GM12878 (cell line): ENCODE data around the gene MAN2A1. TPM values are rescaled to one million over a fixed set of nuclear protein-coding genes. Genes with fewer than 3 reads are reported as not detected.

Source experiments
- ATAC-seq: fragments of 200-7000 bp; cut with Tn5 transposase; 3 replicates; pipeline ENCODE4 v1.9.1; 2020; ENCODE audit warnings: mild to moderate bottlenecking, moderate library complexity
- BruUV-seq: library from RNA; stranded (reverse); fragments of 400-500 nt; replicated peaks from 2 replicates; lab custom pipeline; 2021; lab: Mats Ljungman, UMichigan
- CTCF ChIA-PET: fragments of 300-600 bp; sonication (Branson Sonifier 250); formaldehyde crosslinking; extraction: SDS; loops from one replicate; lab custom pipeline; 2021; ENCODE audit warnings: inconsistent platforms; lab: Yijun Ruan, JAX
- POLR2A ChIA-PET: fragments of 350-600 bp; formaldehyde crosslinking; extraction: SDS; loops from one replicate; lab custom pipeline; 2021; ENCODE audit warnings: inconsistent platforms; lab: Charles Lee
- RAD21 ChIA-PET: fragments of 300-600 bp; sonication (Branson Sonifier 250); formaldehyde crosslinking; loops from one replicate; lab custom pipeline; 2023; ENCODE audit warnings: antibody characterized with exemption; ENCODE audit not compliant: unreplicated experiment; lab: Charles Lee
- SMC1A ChIA-PET: fragments of 300-600 bp; sonication (Branson Sonifier 250); formaldehyde crosslinking; loops from one replicate; lab custom pipeline; 2023; ENCODE audit not compliant: unreplicated experiment, uncharacterized antibody; lab: Charles Lee
- DNase-seq: peaks from one replicate; pipeline ENCODE4 v3.0.0-alpha.2; 2011; ENCODE audit warnings: low read depth, low spot score
- FAIRE-seq: peaks from 3 replicates; lab custom pipeline; 2011; peaks lifted over from hg19 to GRCh38; lab: Jason Lieb, UNC
- H2AFZ ChIP-seq: 2 replicates; pipeline ENCODE4 v1.6.0; 2011; ENCODE audit warnings: low read depth, low read length, control low read depth; ENCODE audit not compliant: control insufficient read depth
- H3K27ac ChIP-seq: 2 replicates; pipeline ENCODE4 v1.5.1; 2011; ENCODE audit warnings: control low read depth; ENCODE audit not compliant: control insufficient read depth, insufficient read depth
- H3K27me3 ChIP-seq, 2 experiments: replicated peaks in 1 of 2; 2 replicates each; pipeline versions ENCODE4 v1.6.0 to v1.6.1; 2011; ENCODE audit warnings: low read length in 1 of 2; ENCODE audit not compliant: control insufficient read depth in 2 of 2, insufficient read depth in 2 of 2
- H3K36me3 ChIP-seq, 2 experiments: 2 replicates each; pipeline ENCODE4 v1.5.1; 2011; ENCODE audit warnings: low read length in 1 of 2; ENCODE audit not compliant: control insufficient read depth in 2 of 2, insufficient read depth in 2 of 2
- H3K4me1 ChIP-seq: 2 replicates; pipeline ENCODE4 v1.6.1; 2011; ENCODE audit warnings: mild to moderate bottlenecking, low read length, moderate library complexity, mixed read lengths; ENCODE audit not compliant: control insufficient read depth, insufficient read depth
- H3K4me2 ChIP-seq: 2 replicates; pipeline ENCODE4 v1.6.0; 2011; ENCODE audit warnings: control low read depth; ENCODE audit not compliant: control insufficient read depth, insufficient read depth
- H3K4me3 ChIP-seq: fragments of 200-600 bp; sonication (generic); 2 replicates; pipeline ENCODE4 v1.5.1; 2016
- H3K79me2 ChIP-seq: 2 replicates; pipeline ENCODE4 v1.6.0; 2011; ENCODE audit warnings: low read length; ENCODE audit not compliant: control insufficient read depth, insufficient read depth
- H3K9ac ChIP-seq: 2 replicates; pipeline ENCODE4 v1.8.0; 2011; ENCODE audit warnings: low read length, control low read depth, mixed read lengths; ENCODE audit not compliant: control insufficient read depth, insufficient read depth
- H3K9me3 ChIP-seq: replicated peaks from 3 replicates; pipeline ENCODE4 v1.5.1; 2011; ENCODE audit warnings: mild to moderate bottlenecking, low read length; ENCODE audit not compliant: control insufficient read depth, insufficient read depth
- H4K20me1 ChIP-seq: 2 replicates; pipeline ENCODE4 v1.6.0; 2011; ENCODE audit not compliant: control insufficient read depth, insufficient read depth
- CHD1 ChIP-seq: IDR thresholded peaks from 2 replicates; pipeline ENCODE4 v1.6.1; 2012; ENCODE audit warnings: low read depth, low read length, improper control_type of control experiment
- GATAD2B ChIP-seq: fragments of 450-650 bp; conservative IDR thresholded peaks from 2 replicates; pipeline ENCODE4 v1.6.1; 2017; ENCODE audit warnings: low read depth, mild to moderate bottlenecking, moderate library complexity
- HDAC2 ChIP-seq: fragments of 200-600 bp; sonication (generic); IDR thresholded peaks from 2 replicates; pipeline ENCODE4 v1.6.1; 2017
- NFYB ChIP-seq: IDR thresholded peaks from 2 replicates; pipeline ENCODE4 v1.6.1; 2011; ENCODE audit warnings: low read depth, mild to moderate bottlenecking, low read length, improper control_type of control experiment, moderate library complexity; ENCODE audit not compliant: insufficient read depth
- RAD21 ChIP-seq: IDR thresholded peaks from 2 replicates; pipeline ENCODE4 v1.6.1; 2011; ENCODE audit warnings: mild to moderate bottlenecking, low read depth, low read length, moderate library complexity; ENCODE audit not compliant: insufficient read depth
- RCOR1 ChIP-seq: conservative IDR thresholded peaks from 2 replicates; pipeline ENCODE4 v1.6.1; 2012; ENCODE audit warnings: low read depth, low read length, improper control_type of control experiment
- SMAD5 ChIP-seq: IDR thresholded peaks from 2 replicates; pipeline ENCODE4 v1.6.1; 2016; ENCODE audit warnings: antibody characterized with exemption, low read depth
- SREBF2 ChIP-seq: IDR thresholded peaks from 2 replicates; pipeline ENCODE4 v1.6.1; 2012; ENCODE audit warnings: mild to moderate bottlenecking, low read length
- WGBS: methylation state at CpG from one replicate; pipeline ENCODE4 v1.1.6; 2016; ENCODE audit warnings: low lambda C conversion rate; ENCODE audit not compliant: insufficient replicate concordance, insufficient coverage; ENCODE audit errors: missing lambda C conversion rate; 5-methylcytosine and 5-hydroxymethylcytosine counted together
- in situ Hi-C: fragments of 300-500 bp; cut with MboI; formaldehyde crosslinking; loops from 9 replicates; pipeline ENCODE4 v1.14.3; 2018; ENCODE audit warnings: mixed read lengths
- intact Hi-C: fragments of 100-400 bp; cut with micrococcal nuclease; formaldehyde crosslinking; loops from one replicate; pipeline ENCODE4 v1.14.2; 2022; ENCODE audit not compliant: unreplicated experiment
- polyA plus RNA-seq, 11 experiments: library from polyadenylated mRNA; depleted of rRNA in 4 of 11; unstranded in 6 of 11; stranded (reverse) in 5 of 11; fragments of >200 nt; fragmentation: Nextera tagmentation in 4 of 11; fragmentation: Illumina TruSeq in 1 of 11; extraction: Ambion mirVana in 4 of 11; extraction: Trizol in 1 of 11; gene quantifications; 1 replicate in 1 of 11; 2 replicates in 10 of 11; pipeline versions ENCODE4 v1.2.1 to v1.2.3, GENCODE V29; 2011 to 2016; ENCODE audit warnings: inconsistent platforms in 2 of 11, missing spikeins in 2 of 11, low read depth in 1 of 11
- total RNA-seq, 4 experiments: library from RNA; depleted of rRNA in 3 of 4; stranded (reverse); fragments of >200 nt in 3 of 4; fragmentation: Illumina TruSeq in 1 of 4; extraction: Trizol in 1 of 4; gene quantifications; 2 replicates each; pipeline versions ENCODE4 v1.2.1 to v1.2.3, GENCODE V29; 2013 to 2021
- TF ChIP-seq, protein P1 (sequence below): fragments of 450-650 bp; IDR thresholded peaks from 2 replicates; pipeline ENCODE4 v1.6.1; 2016; ENCODE audit warnings: mild to moderate bottlenecking

MAN2A1 gene
- total and polyA plus RNA-seq, 10 of the 15 experiments (the other 5 are each of a cell fraction or from before 2014, with no cell fraction given): 4.2 to 27.9 (median 10.5) TPM

DNA sequence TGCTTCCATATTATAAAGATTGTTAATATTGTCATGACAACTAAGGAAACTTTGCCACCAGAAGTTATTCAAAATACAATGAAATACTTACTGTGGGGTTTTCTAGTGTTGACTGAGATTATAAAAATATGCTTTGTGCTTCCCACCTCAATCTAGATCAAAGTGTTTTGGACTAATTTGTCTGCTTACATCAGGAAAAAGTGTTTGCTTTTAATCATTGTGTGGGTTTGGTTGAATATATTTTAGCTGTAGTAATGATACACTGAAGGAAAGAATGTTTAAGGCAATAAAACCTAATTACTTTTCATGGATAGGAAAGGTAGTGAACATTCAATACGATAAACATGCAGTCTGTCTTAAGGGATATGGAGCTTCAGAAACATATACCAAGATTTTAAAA lies 29.8 kb upstream of the MAN2A1 start:
- H3K27ac ChIP-seq: no peak overlapping the region
- ChIA-PET SMC1A (no interaction called here), CTCF (no interaction called here), POLR2A (no interaction called here), RAD21 (no interaction called here)
- H3K27me3 ChIP-seq: no peaks in the 10 kb centered on the region
- 89% methylated on average over 1 of the region's 1 CpG for WGBS
- TF ChIP-seq RCOR1 (no peak), NFYB (no peak), CHD1 (no peak), SREBF2 (no peak), HDAC2 (no peak), RAD21 (no peak), SMAD5 (no peak), GATAD2B (no peak)
- TF ChIP-seq, protein P1, sequence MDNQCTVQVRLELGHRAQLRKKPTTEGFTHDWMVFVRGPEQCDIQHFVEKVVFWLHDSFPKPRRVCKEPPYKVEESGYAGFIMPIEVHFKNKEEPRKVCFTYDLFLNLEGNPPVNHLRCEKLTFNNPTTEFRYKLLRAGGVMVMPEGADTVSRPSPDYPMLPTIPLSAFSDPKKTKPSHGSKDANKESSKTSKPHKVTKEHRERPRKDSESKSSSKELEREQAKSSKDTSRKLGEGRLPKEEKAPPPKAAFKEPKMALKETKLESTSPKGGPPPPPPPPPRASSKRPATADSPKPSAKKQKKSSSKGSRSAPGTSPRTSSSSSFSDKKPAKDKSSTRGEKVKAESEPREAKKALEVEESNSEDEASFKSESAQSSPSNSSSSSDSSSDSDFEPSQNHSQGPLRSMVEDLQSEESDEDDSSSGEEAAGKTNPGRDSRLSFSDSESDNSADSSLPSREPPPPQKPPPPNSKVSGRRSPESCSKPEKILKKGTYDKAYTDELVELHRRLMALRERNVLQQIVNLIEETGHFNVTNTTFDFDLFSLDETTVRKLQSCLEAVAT: no peak
- H3K36me3 ChIP-seq: no peaks in the 10 kb centered on the region
- DNase-seq (no peak), ATAC-seq (no peak), FAIRE-seq (no peak)
- intact Hi-C loops (no loop called here), in situ Hi-C loops (no loop called here)
- H3K9me3 ChIP-seq: no peaks in the 10 kb centered on the region
- H2AFZ ChIP-seq: no peak overlapping the region
- no peak overlapping the region for H3K4me3 ChIP-seq
- H4K20me1 ChIP-seq: no peaks in the 10 kb centered on the region
- H3K79me2 ChIP-seq: no peaks in the 10 kb centered on the region
- BruUV-seq: no TSS peak
- no peak overlapping the region for H3K4me2 ChIP-seq
- no peak overlapping the region for H3K9ac ChIP-seq
- no peaks in the 10 kb centered on the region for H3K4me1 ChIP-seq
